AG09309 (cell line): Measurements from ENCODE around the gene UCN.
A peak's percentile ranks its signal among the peaks of the same experiment; 100 is the strongest.
"Not testable (repeated sequence)": the region's sequence is repeated elsewhere in the genome, so short reads cannot be mapped to it uniquely, and the experiment has no call there.

Source experiments
- DNase-seq: peaks from one replicate; pipeline ENCODE4 v3.0.0-alpha.2; 2010; ENCODE audit warnings: low read depth
- H3K4me3 ChIP-seq: 2 replicates; pipeline ENCODE4 v1.5.1; 2011; ENCODE audit warnings: mild to moderate bottlenecking, low read depth, low read length, moderate library complexity; ENCODE audit not compliant: control insufficient read depth
- CTCF ChIP-seq: IDR thresholded peaks from 2 replicates; pipeline ENCODE4 v1.5.1; 2011; ENCODE audit warnings: mild to moderate bottlenecking, low read depth, low read length, inconsistent platforms; ENCODE audit not compliant: insufficient read depth, control insufficient read depth; ENCODE audit errors: missing control alignments

UCN gene

GRCh38 chr2:27308359-27308881, at the start of gene UCN:
TSS of gene UCN (minus strand) at chr2:27308445. CDS start at chr2:27307895, 550 bp downstream.
- no peak for TF ChIP-seq CTCF
- DNase-seq = no peak
- no peak within 1 kb of the TSS for H3K4me3 ChIP-seq

GRCh38 chr2:27356382-27357181, 48.3 kb upstream of the UCN start, which contains the start of gene GTF3C2:
TSS of gene GTF3C2 (minus strand) at chr2:27356764. CDS start at chr2:27343554, 13,210 bp downstream.
- no peak for TF ChIP-seq CTCF
- peak; percentile 83 for DNase-seq

GRCh38 chr2:27356056-27356381, 47.8 kb upstream of the UCN start:
- no peak for TF ChIP-seq CTCF
- no peak for DNase-seq
- H3K4me3 ChIP-seq = peak overlapping the region; percentile 98

More at GRCh38 chr2:27356382-27357181, 48.3 kb upstream of the UCN start, which contains the start of gene GTF3C2:
- H3K4me3 ChIP-seq = peak within 1 kb of the TSS; percentile 98

- TF ChIP-seq CTCF = no peak
- no peak overlapping the region for H3K4me3 ChIP-seq
- DNase-seq = no peak
Observed at GRCh38 chr2:27354597-27354927, 46.3 kb upstream of the UCN start.

- TF ChIP-seq CTCF = no peak
- DNase-seq = no peak
- no peak overlapping the region for H3K4me3 ChIP-seq
Observed at GRCh38 chr2:27353762-27354596, 45.7 kb upstream of the UCN start.

- not testable (repeated sequence) for DNase-seq, H3K4me3 ChIP-seq
Observed at GRCh38 chr2:27353386-27353761, 45.1 kb upstream of the UCN start.
